Keratinocyte (primary cell): ENCODE results near the gene AARS2.

Experiments
- CTCF ChIP-seq, 3 experiments: IDR thresholded peaks in 1 of 3; conservative IDR thresholded peaks in 1 of 3; optimal IDR thresholded peaks in 1 of 3; 2 replicates in 2 of 3; 3 replicates in 1 of 3; pipeline versions ENCODE3 to v1.5.1; 2011; ENCODE audit warnings: low read length in 3 of 3, mild to moderate bottlenecking in 3 of 3, moderate library complexity in 2 of 3, control low read depth in 1 of 3, inconsistent platforms in 1 of 3; ENCODE audit not compliant: insufficient read depth in 2 of 3; ENCODE audit errors: extremely low read depth in 1 of 3
- EZH2 ChIP-seq: IDR thresholded peaks from one replicate; pipeline ENCODE4 v1.6.1; 2012; ENCODE audit warnings: inconsistent platforms, mild to moderate bottlenecking, low read length, moderate library complexity

DNA sequence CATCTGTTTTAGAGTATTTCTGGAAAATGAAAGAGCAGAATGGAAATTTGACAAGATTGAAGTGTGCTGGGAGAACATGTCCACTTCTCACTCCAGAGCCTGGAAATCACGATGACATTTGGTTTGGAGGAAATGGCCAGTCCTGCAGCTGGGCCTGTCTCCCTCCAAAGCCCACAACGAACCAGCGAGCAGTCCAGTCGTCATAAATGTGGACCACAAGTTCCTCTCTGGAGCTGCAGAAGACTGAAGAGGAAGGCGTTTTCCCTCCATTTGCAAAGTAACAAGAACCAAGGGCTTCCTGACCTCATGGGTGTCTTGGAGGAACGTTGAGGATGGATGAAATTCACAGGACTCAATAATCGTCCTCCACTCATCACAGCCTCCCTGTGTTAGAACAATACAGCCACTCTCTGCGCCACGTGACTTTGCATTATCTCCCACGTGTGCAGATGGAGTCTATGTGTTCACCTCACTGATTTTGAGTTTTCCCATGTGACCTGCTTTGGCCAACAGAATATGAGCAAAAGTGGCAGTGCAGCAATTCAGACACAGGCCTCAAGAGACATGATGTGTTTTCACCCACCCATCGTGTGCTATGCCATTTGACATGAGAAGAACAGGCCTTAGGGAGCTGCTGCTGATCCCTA is 20.2 kb upstream of the AARS2 start:
- TF ChIP-seq CTCF (optimal IDR thresholded peaks at IDR 0.05 in 1 of 3, IDR thresholded peaks at IDR 0.05 in 1 of 3, conservative IDR thresholded peaks at IDR 0.05 in 1 of 3; ENCODE audit: extremely low read depth in 1 of 3, insufficient read depth in 2 of 3, low read length in 3 of 3), result no peak
- TF ChIP-seq EZH2, result no peak
